Measurements from ENCODE around the gene NDUFA8.

Gene NDUFA8

DNA sequence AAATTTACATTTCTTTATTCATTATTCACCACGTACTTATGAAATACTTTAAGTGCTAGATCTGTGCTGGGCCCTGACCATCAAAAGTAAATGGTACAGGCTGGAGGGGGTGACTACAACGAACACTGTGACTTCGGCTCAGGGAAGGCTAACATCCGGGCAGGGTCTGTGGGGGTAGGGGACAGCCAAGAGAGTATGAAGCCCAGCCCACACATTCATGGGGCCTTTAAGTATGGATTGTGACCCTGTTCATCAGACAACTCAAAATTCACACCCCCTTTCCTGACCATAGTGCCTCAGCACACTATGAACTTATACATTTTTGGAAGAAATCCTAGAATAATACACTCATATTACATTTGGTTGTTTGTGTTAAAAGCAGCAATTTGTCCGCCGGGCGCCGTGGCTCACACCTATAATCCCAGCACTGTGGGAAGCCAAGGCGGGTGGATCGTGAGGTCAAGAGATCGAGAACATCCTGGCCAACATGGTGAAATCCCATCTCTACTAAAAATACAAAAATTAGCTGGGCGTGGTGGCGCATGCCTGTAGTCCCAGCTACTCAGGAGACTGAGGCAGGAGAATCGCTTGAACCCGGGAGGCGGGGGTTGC, 33.4 kb upstream of the NDUFA8 start:
- H3K4me1 Mint-ChIP-seq (ENCODE audit: low read depth): no peaks in the 10 kb centered on the region
- no peaks in the 10 kb centered on the region for H3K27me3 Mint-ChIP-seq
- H3K27ac Mint-ChIP-seq: no peak overlapping the region
- intact Hi-C loops (cut with micrococcal nuclease): no loop called here
- no peaks in the 10 kb centered on the region for H3K36me3 Mint-ChIP-seq (ENCODE audit: low read depth)
- H3K9me3 Mint-ChIP-seq: no peaks in the 10 kb centered on the region
- H3K4me3 Mint-ChIP-seq: no peak overlapping the region

DNA sequence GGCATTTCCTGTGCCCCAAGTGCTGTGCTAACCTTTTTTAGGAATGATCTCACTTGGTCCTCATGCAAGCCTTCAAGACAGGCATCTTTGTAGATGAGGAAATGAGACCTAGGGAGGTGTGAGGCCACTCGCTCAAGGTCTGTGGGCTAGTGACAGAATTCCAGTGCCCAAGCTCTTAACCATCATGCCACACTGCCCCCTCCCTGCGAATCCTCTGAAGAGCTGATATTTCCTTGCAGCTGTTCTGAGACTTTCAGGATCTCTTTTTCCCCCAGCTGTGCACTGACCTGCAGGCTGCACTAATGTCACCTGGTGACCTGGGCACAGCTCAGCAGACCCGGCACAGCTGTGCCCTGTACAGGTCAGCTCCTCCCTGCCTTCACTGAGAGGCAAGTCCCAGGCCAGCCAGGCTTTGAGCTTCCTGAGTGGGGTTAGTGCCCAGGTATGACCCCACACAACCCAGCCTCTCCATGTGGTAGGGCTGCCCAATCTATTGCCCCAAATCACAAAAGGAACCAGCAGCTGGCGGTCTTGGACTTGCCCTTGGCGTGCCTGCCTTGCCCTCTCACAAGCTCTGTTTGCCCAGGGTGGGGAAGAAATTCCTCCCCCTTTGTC, 32.8 kb upstream of the NDUFA8 start:
- no peaks in the 10 kb centered on the region for H3K4me1 Mint-ChIP-seq (ENCODE audit: low read depth)
- no peaks in the 10 kb centered on the region for H3K27me3 Mint-ChIP-seq
- no peaks in the 10 kb centered on the region for H3K36me3 Mint-ChIP-seq (ENCODE audit: low read depth)
- H3K4me3 Mint-ChIP-seq: no peak overlapping the region
- H3K9me3 Mint-ChIP-seq: no peaks in the 10 kb centered on the region
- intact Hi-C loops (cut with micrococcal nuclease): no loop called here
- no peak overlapping the region for H3K27ac Mint-ChIP-seq

- Mint-ChIP-seq H3K9me3 (no peaks in the 10 kb centered on the region), H3K36me3 (ENCODE audit: low read depth) (no peaks in the 10 kb centered on the region), H3K4me3 (no peak overlapping the region), H3K27ac (no peak overlapping the region), H3K27me3 (no peaks in the 10 kb centered on the region), H3K4me1 (ENCODE audit: low read depth) (no peaks in the 10 kb centered on the region)
- intact Hi-C loops (cut with micrococcal nuclease): no loop called here
Observed at GRCh38 chr9:122191584-122191983, 32.0 kb upstream of the NDUFA8 start.

GRCh38 chr9:122190597-122191381, 31.2 kb upstream of the NDUFA8 start:
- intact Hi-C loops (cut with micrococcal nuclease): no loop called here
- no peaks in the 10 kb centered on the region for H3K36me3 Mint-ChIP-seq (ENCODE audit: low read depth)
- no peaks in the 10 kb centered on the region for H3K9me3 Mint-ChIP-seq
- H3K4me1 Mint-ChIP-seq (ENCODE audit: low read depth): no peaks in the 10 kb centered on the region
- H3K27ac Mint-ChIP-seq: no peak overlapping the region
- no peak overlapping the region for H3K4me3 Mint-ChIP-seq
- no peaks in the 10 kb centered on the region for H3K27me3 Mint-ChIP-seq

- Mint-ChIP-seq H3K9me3 (no peaks in the 10 kb centered on the region), H3K4me1 (ENCODE audit: low read depth) (no peaks in the 10 kb centered on the region), H3K27me3 (no peaks in the 10 kb centered on the region), H3K36me3 (ENCODE audit: low read depth) (no peaks in the 10 kb centered on the region), H3K27ac (no peak overlapping the region), H3K4me3 (no peak overlapping the region)
- intact Hi-C loops (cut with micrococcal nuclease): no loop called here
Observed at GRCh38 chr9:122188369-122188768, 28.8 kb upstream of the NDUFA8 start.

GRCh38 chr9:122186777-122187470, 27.3 kb upstream of the NDUFA8 start:
- Mint-ChIP-seq H3K27me3 (no peaks in the 10 kb centered on the region), H3K36me3 (ENCODE audit: low read depth) (no peaks in the 10 kb centered on the region), H3K9me3 (no peaks in the 10 kb centered on the region), H3K4me3 (no peak overlapping the region), H3K4me1 (ENCODE audit: low read depth) (no peaks in the 10 kb centered on the region), H3K27ac (no peak overlapping the region)
- intact Hi-C loops (cut with micrococcal nuclease): no loop called here

GRCh38 chr9:122186301-122186700, 26.7 kb upstream of the NDUFA8 start:
- H3K36me3 Mint-ChIP-seq (ENCODE audit: low read depth): no peaks in the 10 kb centered on the region
- no peaks in the 10 kb centered on the region for H3K9me3 Mint-ChIP-seq
- no peaks in the 10 kb centered on the region for H3K27me3 Mint-ChIP-seq
- intact Hi-C loops (cut with micrococcal nuclease): no loop called here
- no peak overlapping the region for H3K4me3 Mint-ChIP-seq
- H3K27ac Mint-ChIP-seq: no peak overlapping the region
- H3K4me1 Mint-ChIP-seq (ENCODE audit: low read depth): no peaks in the 10 kb centered on the region

- no peaks in the 10 kb centered on the region for H3K36me3 Mint-ChIP-seq (ENCODE audit: low read depth)
- intact Hi-C loops (cut with micrococcal nuclease): no loop called here
- H3K27ac Mint-ChIP-seq: no peak overlapping the region
- no peaks in the 10 kb centered on the region for H3K4me1 Mint-ChIP-seq (ENCODE audit: low read depth)
- no peak overlapping the region for H3K4me3 Mint-ChIP-seq
- no peaks in the 10 kb centered on the region for H3K27me3 Mint-ChIP-seq
- no peaks in the 10 kb centered on the region for H3K9me3 Mint-ChIP-seq
Observed at GRCh38 chr9:122184551-122184950, 25.0 kb upstream of the NDUFA8 start.

DNA sequence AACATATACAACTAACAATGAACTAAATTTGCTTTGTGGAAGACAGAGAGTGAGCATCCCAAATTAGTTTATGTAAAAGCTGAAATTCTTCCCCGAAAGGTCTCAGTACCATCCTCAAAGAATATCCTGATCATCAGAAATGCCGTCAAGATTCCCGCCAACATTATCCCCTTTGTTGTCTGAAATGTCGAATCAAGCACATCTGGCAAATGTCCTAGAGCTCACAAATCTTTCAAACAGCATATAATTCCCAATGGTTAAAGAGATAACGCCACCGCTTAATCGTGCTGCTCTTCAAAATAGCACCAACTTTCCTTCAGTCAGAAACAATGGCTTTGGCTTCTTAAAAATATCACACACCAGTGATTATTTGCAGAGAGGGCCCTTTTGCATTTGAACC, 23.9 kb upstream of the NDUFA8 start:
- intact Hi-C loops (cut with micrococcal nuclease): no loop called here
- Mint-ChIP-seq H3K27ac (no peak overlapping the region), H3K36me3 (ENCODE audit: low read depth) (no peaks in the 10 kb centered on the region), H3K9me3 (no peaks in the 10 kb centered on the region), H3K4me1 (ENCODE audit: low read depth) (no peaks in the 10 kb centered on the region), H3K4me3 (no peak overlapping the region), H3K27me3 (peaks cover 4% of the 10 kb centered on the region)

- Mint-ChIP-seq H3K9me3 (no peaks in the 10 kb centered on the region), H3K4me1 (ENCODE audit: low read depth) (no peaks in the 10 kb centered on the region), H3K4me3 (no peak overlapping the region), H3K27me3 (peaks cover 8% of the 10 kb centered on the region), H3K36me3 (ENCODE audit: low read depth) (no peaks in the 10 kb centered on the region), H3K27ac (no peak overlapping the region)
- intact Hi-C loops (cut with micrococcal nuclease): no loop called here
Observed at GRCh38 chr9:122180633-122181032, 21.1 kb upstream of the NDUFA8 start.

DNA sequence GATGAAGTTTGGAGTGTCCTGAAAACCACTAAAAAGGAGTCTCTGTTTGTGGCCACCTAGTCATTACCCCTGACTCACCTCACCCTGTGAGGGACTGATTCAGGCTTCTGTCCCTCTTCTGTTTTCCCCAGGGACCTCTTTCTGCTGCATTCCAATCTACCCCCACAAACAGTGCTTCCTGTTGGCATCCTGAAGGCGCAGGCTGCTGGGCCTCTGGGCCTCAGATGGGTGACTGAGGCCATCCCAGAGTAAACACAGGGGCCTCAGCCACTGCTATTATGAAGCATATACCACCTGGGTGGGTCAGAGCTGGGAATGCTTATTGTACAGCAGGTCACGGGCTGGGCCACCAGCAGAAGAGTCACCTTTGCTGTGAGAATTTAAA, 20.1 kb upstream of the NDUFA8 start:
- no peak overlapping the region for H3K27ac Mint-ChIP-seq
- H3K36me3 Mint-ChIP-seq (ENCODE audit: low read depth): no peaks in the 10 kb centered on the region
- H3K4me1 Mint-ChIP-seq (ENCODE audit: low read depth): no peaks in the 10 kb centered on the region
- no peaks in the 10 kb centered on the region for H3K9me3 Mint-ChIP-seq
- intact Hi-C loops (cut with micrococcal nuclease): no loop called here
- no peak overlapping the region for H3K4me3 Mint-ChIP-seq
- H3K27me3 Mint-ChIP-seq: peaks cover 8% of the 10 kb centered on the region

- intact Hi-C loops (cut with micrococcal nuclease): no loop called here
- H3K4me1 Mint-ChIP-seq (ENCODE audit: low read depth): no peaks in the 10 kb centered on the region
- H3K9me3 Mint-ChIP-seq: no peaks in the 10 kb centered on the region
- no peaks in the 10 kb centered on the region for H3K36me3 Mint-ChIP-seq (ENCODE audit: low read depth)
- H3K27ac Mint-ChIP-seq: no peak overlapping the region
- peaks cover 8% of the 10 kb centered on the region for H3K27me3 Mint-ChIP-seq
- no peak overlapping the region for H3K4me3 Mint-ChIP-seq
Observed at GRCh38 chr9:122179054-122179689, 19.6 kb upstream of the NDUFA8 start.

GRCh38 chr9:122176916-122177315, 17.3 kb upstream of the NDUFA8 start:
- Mint-ChIP-seq H3K27ac (no peak overlapping the region), H3K4me3 (no peak overlapping the region), H3K36me3 (ENCODE audit: low read depth) (no peaks in the 10 kb centered on the region), H3K9me3 (no peaks in the 10 kb centered on the region), H3K4me1 (ENCODE audit: low read depth) (no peaks in the 10 kb centered on the region), H3K27me3 (peaks cover 15% of the 10 kb centered on the region)
- intact Hi-C loops (cut with micrococcal nuclease): no loop called here

- no peaks in the 10 kb centered on the region for H3K4me1 Mint-ChIP-seq (ENCODE audit: low read depth)
- no peak overlapping the region for H3K27ac Mint-ChIP-seq
- H3K36me3 Mint-ChIP-seq (ENCODE audit: low read depth): no peaks in the 10 kb centered on the region
- H3K9me3 Mint-ChIP-seq: no peaks in the 10 kb centered on the region
- H3K27me3 Mint-ChIP-seq: peaks cover 21% of the 10 kb centered on the region
- H3K4me3 Mint-ChIP-seq: no peak overlapping the region
- intact Hi-C loops (cut with micrococcal nuclease): no loop called here
Observed at GRCh38 chr9:122173670-122174069, 14.1 kb upstream of the NDUFA8 start.

Measured in dendritic cell treated with granulocyte-macrophage colony-stimulating factor and Interleukin-4, amounts not matched to agents 40 ng/mL and 50 ng/mL, for 4 days (primary cell).